Ecto neural progenitor cell (in vitro differentiated cells): Measurements from ENCODE around the gene SH2D3C.
"Not testable (repeated sequence)": the region's sequence is repeated elsewhere in the genome, so short reads cannot be mapped to it uniquely, and the experiment has no call there.

ENCODE experiments used
- DNase-seq: peaks from one replicate; pipeline ENCODE4 v3.0.0-alpha.2; 2018; ENCODE audit warnings: low spot score

SH2D3C gene

DNA sequence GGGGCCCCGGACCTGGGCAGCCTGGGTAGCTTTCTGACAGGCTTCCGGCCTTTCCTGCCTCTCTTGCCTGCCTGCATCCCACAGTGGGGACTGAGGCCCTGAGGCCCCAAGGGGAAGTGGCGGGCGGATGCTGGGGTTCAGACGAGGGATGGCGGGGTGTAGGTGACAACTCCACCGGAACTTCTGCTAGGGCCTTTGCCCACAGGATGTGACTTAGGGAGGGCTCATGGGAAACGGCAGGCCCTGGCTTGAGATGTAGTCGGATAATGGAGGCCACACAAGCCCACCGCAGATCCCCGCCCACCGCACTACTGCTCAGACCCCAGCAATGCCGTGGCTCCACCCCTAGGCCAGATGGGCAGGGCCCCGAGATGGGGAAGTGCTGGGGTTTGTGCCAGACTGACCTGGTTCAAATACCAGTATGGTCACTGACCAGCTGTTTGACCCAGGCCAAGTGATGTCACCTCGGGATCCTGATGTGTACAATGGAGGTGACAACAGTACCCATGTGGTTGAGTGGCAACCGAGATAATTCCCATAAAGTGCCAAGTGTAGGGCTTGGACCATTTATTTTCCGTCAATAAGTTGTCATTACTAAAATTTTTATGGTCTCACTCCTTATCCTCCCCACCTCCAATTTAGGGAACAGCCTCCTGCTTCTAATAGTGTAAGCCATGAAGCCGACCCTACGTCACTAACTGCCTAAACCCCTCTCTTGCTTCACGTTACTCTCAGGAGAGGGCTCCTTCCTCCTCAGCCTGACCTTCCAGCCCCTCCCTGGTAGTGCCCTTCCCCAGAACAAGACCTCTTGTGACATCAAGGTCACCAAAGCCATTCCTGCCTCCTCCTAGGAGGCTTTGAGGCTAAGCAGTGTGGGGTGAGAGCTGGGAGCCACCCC is 4.9 kb upstream of the SH2D3C start:
- no peak for DNase-seq

DNA sequence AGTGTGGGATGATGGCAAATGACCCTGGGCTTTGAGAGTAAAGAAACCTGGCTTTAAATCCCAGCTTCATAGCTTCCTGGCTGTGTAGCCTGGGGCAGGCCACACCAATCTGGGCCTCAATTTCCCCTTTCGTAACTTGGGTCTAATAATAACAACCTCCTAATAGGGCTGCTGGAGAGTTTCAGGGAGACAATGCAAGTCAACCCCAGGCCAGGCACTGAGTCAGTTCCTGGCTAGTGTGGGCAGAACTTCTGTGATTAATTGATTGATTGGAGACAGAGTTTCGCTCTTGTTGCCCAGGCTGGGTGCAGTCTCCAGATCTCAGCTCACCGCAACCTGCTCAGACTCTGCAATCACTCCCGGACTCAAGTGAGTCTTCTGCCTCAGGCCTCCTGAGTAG is 3.3 kb upstream of the SH2D3C start:
- DNase-seq, result no peak

DNA sequence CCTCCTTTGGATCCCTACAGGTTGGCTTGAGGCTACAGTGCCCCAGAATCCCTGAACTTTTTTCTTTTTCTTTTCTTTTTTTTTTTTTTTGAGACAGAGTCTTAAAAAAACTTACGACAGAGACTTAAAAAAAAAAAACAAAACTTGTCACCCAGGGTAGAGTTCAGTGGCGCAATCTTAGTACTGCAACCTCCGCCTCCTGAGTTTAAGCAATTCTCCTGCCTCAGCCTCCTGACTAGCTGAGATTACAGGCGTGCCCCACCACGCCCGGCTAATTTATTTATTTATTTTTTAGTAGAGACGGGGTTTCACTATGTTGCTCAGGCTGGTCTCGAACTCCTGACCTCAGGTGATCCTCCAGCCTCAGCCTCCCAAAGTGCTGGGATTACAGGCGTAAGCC is 2.4 kb upstream of the SH2D3C start:
- not testable (repeated sequence) for DNase-seq

DNA sequence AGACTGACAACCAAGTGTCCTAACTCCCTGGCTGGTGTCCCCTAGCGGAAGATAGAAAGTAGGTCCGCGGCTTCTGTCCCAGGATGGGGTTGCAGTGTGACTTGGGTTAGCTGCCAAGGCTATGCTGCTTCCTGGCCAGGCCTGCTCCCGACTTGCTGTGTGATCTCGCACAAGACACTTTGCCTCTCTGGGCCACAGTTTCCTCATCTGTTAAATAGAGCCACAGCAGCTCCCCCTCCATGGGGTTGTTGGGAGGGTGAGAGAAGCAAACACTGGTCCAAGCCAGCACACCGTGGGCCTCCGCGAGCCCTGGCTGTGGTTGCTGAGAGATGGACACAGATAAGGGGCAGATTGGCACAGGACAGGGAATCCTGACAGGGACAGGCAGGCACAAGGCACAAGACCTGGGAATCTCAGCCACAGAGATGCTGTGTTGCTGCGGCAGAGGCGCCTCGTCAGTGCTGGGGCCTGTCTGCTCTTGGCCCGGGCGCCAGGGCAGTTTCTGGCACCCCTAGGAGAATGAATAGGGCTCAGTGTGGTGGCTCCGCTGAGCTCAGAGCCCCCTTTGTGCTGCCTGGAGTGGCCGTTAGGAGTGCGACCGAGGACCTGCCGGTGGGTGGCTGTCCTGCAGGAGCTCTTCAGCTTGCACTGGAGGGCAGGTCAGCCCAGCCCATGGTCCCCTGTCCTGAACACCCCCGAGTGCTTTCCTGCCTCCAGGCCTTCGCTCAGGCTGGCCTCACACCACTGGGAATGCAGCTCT is 1.8 kb upstream of the SH2D3C start:
- DNase-seq, result no peak

DNA sequence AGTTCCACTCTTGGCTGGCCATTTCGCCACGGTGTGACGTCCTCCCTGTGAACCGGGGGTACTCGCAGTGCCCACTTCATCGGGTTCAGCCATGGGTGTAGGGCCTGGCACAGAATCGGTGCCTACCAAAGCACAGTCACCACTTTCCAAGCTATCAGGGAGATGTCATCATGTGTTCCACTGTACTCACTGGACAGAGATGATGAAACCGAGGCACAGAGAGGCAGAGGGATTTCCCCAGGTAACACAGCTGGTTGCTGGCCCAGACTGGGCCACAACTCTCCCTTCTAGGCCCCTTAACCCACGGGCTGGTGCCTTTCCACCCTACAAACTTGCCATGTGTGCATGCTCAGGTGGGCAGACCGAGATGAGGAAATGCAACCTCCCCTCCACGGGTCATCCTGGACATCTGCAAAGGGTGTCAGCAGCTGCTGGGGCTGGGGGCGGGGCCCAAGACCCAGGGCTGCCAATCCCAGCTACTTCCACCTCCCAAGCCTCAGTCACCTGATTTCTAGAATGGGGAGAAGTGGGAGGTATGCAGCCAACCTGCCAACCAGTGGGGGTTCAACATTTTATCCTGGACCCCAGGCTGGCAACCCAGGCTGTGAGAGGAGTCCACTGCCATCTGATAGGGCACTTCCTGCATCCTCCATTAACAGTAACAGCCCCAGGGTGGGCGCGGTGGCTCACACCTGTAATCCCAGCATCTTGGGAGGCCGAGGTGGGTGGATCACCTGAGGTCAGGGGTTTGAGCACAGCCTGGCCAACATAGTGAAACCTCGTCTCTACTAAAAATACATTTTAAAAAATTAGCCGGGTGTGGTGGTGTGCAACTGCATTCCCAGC is 893 bp upstream of the SH2D3C start:
- no peak for DNase-seq

DNA sequence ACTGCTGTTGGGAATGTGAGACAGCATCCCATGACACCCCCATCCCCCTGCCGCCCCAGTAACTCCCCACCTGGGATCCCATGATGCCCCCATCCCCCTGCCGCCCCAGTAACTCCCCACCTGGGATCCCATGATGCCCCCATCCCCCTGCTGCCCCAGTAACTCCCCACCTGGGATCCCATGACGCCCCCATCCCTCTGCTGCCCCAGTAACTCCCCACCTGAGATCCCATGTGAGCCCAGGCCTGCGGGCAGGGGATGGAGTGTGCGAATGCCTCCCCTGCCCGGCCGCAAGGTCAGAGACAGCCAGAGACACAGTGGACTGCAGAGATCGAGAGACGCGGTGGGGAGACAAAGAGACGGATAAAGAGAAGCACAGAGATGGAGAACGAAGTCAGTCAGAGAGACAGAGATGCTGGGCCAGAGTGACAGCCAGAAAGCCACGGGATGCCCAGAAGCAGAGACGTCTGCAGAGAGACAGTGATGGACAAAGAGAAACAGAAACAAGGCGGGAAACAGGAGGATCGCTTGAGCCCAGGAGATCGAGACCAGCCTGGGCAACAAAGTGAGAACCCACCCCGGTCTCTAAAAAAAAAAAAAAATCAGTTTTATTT is 992 bp downstream of the SH2D3C start:
- no peak for DNase-seq

DNA sequence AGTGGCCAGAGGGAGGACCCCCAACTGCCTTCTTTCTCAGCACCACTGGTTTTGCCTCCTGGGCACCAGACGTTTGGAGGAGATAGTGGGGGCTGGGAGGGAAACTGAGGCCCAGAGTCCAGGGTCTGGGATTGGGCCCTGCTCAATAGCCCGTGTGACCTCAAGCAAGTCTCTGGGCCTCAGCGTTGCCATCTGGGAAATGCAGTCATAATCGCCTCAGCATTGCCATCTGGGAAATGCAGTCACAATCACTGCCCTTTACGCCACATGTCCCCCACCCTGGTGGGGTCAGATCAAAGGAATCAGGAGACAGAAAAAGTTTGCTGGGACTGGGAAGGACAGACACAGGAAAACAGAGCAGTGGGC is 1.6 kb downstream of the SH2D3C start:
- DNase-seq, result no peak

DNA sequence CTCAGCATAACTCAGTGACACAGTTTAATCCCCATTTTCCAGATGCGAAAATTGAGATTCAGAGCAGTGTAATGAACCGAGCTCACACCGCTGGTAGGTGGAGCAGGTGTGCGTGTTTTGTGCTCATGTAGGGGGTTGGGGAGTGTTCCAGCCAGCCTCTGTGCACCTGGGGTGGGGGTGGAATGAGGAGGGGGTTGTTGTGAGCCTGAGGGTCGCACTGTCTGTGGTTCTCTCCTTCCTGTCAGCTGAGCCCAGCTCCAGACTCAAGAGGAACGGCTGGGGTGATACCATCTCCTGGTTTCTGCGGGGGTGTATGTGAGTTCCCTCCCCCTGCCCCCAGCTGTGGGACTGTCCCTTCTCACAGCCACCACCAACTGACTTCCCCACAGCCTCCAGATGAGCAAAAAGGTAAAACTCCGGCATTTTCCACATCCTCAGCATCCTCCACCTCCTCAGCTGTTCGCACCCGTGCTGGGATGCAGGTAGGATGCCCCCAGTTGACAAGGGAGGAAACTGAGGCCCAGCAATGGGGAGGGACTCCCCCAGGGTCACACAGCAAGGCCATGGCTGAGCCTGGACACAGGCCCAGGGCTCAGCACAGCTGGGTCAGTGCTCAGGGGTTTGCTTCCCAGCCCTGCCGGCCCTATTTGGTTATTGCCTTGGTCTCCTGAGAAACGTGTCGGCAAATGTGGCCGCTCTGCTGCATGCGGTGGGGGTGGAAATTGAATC is 2.1 kb downstream of the SH2D3C start:
- DNase-seq, result no peak

DNA sequence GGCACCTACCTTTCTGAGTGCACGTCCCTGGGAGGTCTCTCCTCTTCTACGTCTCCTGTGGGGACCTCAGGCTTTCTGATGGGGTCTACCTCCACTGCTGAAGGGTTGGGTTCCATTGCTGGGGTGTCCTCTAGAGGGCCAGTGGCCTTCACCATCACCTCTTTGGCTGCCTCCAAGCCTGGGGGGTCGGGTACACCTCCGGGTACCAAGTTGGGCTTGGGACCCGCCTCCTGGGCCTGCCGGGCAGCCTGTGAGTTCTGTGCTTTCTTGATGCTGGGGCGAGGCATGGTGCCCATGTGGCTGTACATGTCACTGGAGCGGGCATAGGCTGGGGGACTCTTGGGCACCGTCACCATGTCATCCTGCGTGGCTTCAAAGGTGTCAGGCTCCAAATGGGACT is 4.5 kb downstream of the SH2D3C start:
- no peak for DNase-seq

DNA sequence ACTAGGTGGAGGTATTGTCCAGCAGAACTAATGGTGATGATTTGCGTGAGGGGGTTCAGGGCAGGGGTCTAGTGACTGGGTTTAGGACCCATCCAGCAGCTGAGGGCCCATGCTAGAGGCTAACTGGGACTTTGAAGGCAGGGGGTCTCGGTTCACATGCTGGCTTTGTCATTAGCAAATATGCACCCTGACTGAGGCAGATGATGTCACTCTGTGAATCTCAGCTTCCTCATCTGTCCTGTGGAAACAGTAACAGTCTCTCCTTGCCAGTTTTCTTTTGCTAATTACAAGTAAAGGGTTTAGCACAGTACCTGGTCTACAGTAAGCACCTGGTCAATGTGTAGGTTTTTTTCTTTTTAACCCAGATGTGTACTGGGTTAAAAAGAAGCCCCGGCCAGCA is 5.2 kb downstream of the SH2D3C start:
- DNase-seq, result no peak

DNA sequence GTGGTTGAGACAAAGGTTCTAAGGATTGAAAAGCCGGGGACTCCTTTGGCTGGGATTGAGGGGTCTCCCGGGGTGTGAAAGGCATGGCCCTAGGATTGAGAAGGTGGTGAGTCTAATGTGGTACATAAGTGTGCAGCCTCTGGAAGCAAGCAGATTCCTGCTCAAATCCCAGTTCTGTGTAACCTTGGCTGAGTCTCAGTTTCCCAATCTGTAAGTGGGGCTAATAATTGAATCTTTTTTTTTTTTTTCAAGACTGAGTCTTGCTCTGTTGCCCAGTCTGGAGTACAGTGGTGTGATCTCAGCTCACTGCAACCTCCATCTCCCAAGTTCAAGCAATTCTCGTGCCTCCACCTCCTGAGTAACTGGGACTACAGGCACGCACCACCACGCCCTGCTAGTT is 5.9 kb downstream of the SH2D3C start:
- DNase-seq, result no peak

DNA sequence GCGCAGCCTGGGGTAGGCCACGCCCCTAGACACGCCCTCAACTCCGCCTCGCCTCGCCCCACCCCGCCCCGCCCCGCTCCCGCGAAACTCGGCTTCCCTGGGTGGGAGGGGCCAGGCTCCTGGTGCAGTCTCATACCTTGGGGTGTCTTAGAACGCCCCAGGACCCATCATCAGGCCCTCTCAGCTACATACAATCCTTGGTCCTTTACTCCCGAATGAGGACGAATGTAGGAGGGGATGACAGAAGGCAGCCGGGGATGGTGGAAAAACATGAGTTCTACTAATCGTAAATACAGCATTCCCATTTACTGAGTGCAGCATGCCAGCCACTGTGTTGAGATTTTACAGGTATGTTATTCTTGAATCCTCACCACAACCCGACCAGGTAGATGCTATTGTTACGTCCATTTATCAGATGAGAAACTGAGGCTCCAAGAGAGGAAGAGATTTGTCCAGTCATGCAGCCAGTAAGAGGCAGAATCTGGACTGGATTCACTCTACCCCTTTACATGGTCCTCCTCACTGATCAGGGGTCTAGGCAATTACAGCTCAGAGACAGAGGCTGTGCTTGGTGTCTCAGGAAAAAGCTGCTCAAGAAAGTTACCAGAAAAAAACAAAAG is 6.8 kb downstream of the SH2D3C start:
- DNase-seq, result no peak

DNA sequence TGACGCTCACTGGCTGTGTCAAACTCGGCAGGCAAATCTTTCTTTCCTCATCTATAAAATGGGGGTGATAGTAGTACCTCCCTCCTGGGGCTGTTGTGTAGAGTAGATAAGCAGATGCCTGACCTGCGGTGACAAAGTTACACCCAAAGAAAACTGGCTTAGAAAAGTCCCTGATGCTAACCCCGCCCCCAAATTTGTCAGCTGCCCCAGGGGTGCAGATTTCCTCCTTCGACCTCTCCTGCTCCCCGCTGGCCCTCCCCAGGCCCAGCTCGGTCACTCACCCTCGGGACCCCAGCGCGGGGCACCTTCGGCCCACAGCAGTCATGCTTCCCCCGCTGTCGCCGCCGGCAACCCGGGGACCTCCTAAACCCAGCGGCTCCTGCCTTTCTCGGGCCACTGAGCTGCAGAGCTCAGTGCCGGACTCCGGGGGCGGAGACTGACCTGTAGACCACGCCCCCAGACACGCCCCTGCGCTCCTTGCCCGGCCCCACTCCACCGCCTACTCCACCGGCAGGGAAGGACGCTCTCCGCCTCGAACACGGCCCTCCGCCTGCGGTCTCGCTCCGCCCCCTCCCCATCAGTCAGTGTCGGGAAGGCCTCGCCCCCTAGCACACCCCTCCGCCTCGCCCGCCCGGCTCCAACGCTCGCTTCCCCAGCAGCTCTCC is 7.4 kb downstream of the SH2D3C start:
- peak; percentile 100 for DNase-seq

DNA sequence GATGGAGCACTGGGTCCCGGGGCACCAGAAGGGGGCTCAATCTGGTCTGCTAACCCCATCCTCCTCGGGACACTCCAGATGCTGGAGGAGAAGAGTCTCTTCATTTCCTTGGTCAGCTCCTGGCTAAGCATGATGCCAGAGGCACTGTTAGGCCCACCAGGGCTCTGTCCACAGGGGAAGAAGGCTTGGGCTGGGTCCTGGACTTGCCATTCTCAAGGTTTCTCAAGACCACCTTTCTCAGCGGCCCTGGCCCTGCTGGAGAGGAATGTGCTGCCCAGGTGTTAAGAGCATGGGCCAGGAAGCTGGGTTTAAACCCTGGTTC is 7.9 kb downstream of the SH2D3C start:
- no peak for DNase-seq

DNA sequence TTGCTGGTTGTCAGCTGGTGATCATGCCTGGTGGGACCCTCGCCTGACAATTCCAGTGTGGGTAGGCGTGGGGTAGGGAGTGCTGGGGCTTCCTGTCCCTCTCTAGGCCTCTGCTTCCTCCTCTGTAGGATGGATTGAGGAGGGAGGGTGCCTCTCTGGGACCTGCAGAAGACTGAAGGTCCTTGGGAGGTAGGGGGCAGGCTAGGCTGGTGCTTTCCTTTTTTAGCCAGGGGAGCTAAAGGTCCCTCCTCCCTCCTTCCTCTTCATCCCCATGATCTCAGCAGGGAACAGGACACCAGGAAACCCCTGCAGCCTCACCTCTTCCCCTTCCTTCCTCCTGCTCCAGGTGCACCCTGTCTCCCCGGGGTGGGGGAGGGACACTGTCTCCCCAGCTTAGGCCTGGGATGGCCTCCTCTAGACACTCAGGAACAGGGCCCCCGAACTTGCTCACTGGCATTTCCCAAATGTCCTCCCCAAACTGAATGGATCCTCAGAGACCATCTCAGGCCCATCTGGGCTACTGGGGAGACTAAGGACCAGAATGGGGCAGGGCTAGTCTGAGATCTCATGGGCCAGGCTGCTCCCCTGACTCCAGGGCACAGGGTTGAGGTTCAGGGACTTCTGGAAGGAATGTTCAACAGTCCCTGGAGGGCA is 8.4 kb downstream of the SH2D3C start:
- no peak for DNase-seq

DNA sequence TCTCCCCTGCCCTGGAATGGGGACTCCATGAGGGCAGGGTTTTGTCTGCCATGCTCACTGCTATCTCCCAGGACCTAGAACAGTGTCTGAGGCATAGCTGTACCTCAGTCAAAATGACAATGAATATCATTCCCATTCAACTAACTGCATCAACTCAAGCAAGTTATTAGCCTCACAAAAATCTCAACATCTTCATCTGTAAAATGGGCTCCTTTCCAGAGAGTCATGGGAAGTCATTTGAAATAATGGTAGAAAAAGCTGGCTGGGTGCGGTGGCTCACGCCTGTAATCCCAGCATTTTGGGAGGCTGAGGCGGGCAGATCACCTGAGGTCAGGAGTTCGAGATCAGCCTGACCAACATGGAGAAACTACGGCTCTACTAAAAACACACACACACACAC is 9.4 kb downstream of the SH2D3C start:
- DNase-seq, result no peak

DNA sequence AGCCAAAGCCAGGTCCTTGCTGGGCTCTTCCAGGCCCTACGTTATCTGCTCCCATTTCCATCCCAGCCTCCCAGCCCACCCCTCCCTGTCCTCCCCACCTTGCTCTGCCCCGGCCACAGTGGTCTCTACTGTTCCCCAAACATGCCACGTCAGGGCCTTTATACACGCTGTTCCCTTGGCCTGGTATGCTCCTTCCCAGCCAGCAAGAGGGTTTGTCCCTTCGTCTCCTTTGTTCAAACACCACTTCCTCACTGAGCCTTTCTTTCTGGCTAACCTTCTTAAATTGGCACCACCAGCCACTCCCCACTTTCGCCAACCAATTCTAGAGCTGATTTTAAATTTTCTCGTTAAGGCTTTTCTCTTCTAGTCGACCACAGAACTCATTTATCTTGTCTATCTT is 9.8 kb downstream of the SH2D3C start:
- DNase-seq, result no peak

DNA sequence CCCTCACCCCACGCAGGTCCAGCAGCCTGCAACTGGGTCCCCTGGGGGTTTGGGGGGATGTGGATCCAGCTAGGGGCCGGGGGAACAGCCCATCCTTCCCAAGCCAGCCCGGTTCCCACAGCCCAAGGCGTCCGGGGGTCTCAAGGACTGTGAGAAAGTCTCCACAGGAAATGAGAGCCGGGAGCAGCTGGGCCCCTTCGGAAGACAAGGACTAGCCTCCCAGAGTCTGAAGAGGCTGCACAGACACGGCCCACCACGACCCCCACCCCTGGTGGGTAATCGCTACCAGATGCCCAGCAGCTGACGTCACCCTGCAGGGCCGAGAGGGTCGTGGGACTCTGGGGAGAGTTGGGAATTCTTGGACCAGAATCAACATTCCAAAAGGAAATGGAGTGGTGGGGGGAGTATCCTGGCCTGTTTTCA is 10.5 kb downstream of the SH2D3C start:
- DNase-seq, result no peak

DNA sequence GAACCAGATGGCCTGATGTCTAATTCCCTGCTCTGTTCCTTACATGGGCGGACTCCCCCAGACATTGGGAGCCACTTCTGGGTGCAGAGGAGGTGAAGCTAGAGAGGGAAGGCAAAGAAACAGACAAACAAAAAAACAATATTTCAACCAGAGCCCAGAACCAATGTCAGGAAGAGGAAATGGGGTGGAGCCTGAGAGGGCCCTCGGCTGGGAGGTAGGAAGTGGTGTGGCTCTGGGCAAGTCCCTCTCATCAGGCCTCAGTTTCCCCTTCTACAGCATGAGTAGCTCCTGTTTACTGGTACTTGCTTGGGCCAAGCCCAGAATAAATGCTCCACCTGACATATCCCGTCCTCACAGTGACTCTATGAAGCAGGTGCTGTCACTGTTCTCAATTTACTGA is 11.1 kb downstream of the SH2D3C start:
- DNase-seq, result no peak

DNA sequence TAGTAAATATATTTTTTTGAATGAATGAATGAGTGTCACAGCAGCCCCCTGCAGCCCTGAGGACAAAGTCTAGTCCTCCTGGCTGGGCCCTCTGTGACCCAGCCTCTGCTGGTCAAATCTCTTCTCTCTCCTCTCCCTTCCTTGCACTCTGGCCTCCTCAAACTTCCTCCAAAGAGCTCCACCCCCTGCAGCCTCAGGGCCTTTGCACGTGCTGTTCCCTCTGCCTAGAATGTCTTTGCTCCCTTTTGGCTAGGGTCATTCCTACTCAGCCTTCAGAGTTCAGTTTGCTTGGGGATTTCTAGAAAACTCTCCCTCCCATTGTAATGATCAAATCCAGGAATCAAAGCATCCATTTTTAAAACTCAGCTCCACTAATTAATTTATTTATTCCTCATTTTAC is 13.0 kb downstream of the SH2D3C start:
- no peak for DNase-seq
